Measurements from ENCODE around the gene CEP97. TPM values are rescaled to one million over a fixed set of nuclear protein-coding genes. Genes with fewer than 3 reads are reported as not detected.

Gene CEP97
- total and polyA plus RNA-seq, 9 of the 15 experiments (the other 6 are each of a cell fraction or from before 2014, with no cell fraction given), result 2.0 to 10.1 (median 4.3) TPM

GRCh38 chr3:101779047-101779821 is 54.8 kb downstream of the CEP97 start, which contains the start of gene NXPE3 (continued):
- no peak for TF ChIP-seq TRIM25 (IDR thresholded peaks at IDR 0.05; ENCODE audit: borderline replicate concordance)
- no peak for TF ChIP-seq POLR2A (conservative IDR thresholded peaks at IDR 0.05)
- TF ChIP-seq MYBL2 (IDR thresholded peaks at IDR 0.05; ENCODE audit: low read depth), result no peak
- TF ChIP-seq MYBL2 (CRISPR knock-in tag; IDR thresholded peaks at IDR 0.05; ENCODE audit: borderline replicate concordance), result no peak
- TF ChIP-seq ASH1L (IDR thresholded peaks at IDR 0.05; ENCODE audit: borderline replicate concordance, low read depth, partially characterized antibody), result no peak
- no peak for TF ChIP-seq PCBP1 (IDR thresholded peaks at IDR 0.05; ENCODE audit: low read depth, low read length, poor library complexity, severe bottlenecking)
- TF ChIP-seq RHOXF2B (CRISPR knock-in tag; conservative IDR thresholded peaks at IDR 0.05), result no peak
- TF ChIP-seq ZNF24 (IDR thresholded peaks at IDR 0.05), result no peak
- TF ChIP-seq NR2C2 (CRISPR knock-in tag; IDR thresholded peaks at IDR 0.05), result peak; percentile 89
- peak; percentile 95 for TF ChIP-seq NR2C2 (tag; IDR thresholded peaks at IDR 0.05)
- no peak for TF ChIP-seq STAT5B (CRISPR knock-in tag; IDR thresholded peaks at IDR 0.05)
- TF ChIP-seq E2F8 (IDR thresholded peaks at IDR 0.05; ENCODE audit: low read depth, partially characterized antibody), result no peak
- TF ChIP-seq RBM39 (optimal IDR thresholded peaks at IDR 0.05; ENCODE audit: low read depth, low read length), result no peak
- no peak for TF ChIP-seq ZNF224 (CRISPR knock-in tag; IDR thresholded peaks at IDR 0.05)
- TF ChIP-seq DACH1 (IDR thresholded peaks at IDR 0.05; ENCODE audit: partially characterized antibody), result no peak
- TF ChIP-seq ZNF280B (CRISPR knock-in tag; IDR thresholded peaks at IDR 0.05), result no peak
- TF ChIP-seq MBD2 (IDR thresholded peaks at IDR 0.05; ENCODE audit: borderline replicate concordance, low read depth), result no peak
- TF ChIP-seq ZNF449 (CRISPR knock-in tag; IDR thresholded peaks at IDR 0.05), result no peak
- no peak for TF ChIP-seq PTRF (tag; IDR thresholded peaks at IDR 0.05)
- no peak for TF ChIP-seq SIN3B (IDR thresholded peaks at IDR 0.05; ENCODE audit: low read depth)
- no peak for TF ChIP-seq FOXA3 (CRISPR knock-in tag; conservative IDR thresholded peaks at IDR 0.05 in 1 of 2, IDR thresholded peaks at IDR 0.05 in 1 of 2)
- no peak for TF ChIP-seq SMARCB1 (IDR thresholded peaks at IDR 0.05; ENCODE audit: insufficient read length, low read depth)

Measured in K562 (cell line).